Activated CD8-positive, alpha-beta memory T cell treated with anti-CD3 and anti-CD28 coated beads for 4 hours (primary cell): ENCODE data around the gene VEPH1.

Source experiments
- DNase-seq, 2 donors: peaks; one replicate each; pipeline ENCODE4 v3.0.0-alpha.2; 2020; ENCODE audit warnings: low read depth in 2 of 2

VEPH1 gene

GRCh38 chr3:157477441-157477840 lies 25.8 kb downstream of the VEPH1 start:
- no peak for DNase-seq

GRCh38 chr3:157475921-157476414 lies 27.2 kb downstream of the VEPH1 start:
- DNase-seq, result no peak

- no peak for DNase-seq
These were observed 30.6 kb downstream of the VEPH1 start for GRCh38 chr3:157472648-157473047.

- DNase-seq, result no peak
These were observed 32.2 kb downstream of the VEPH1 start for GRCh38 chr3:157471064-157471463.

- DNase-seq, result no peak
These were observed 33.5 kb downstream of the VEPH1 start for GRCh38 chr3:157469561-157470294.

- no peak for DNase-seq
These were observed 36.0 kb downstream of the VEPH1 start for GRCh38 chr3:157467200-157467599.

- no peak for DNase-seq
These were observed 37.5 kb downstream of the VEPH1 start for GRCh38 chr3:157465741-157466140.

GRCh38 chr3:157464321-157464720 lies 38.9 kb downstream of the VEPH1 start:
- no peak for DNase-seq

GRCh38 chr3:157463816-157464215 lies 39.4 kb downstream of the VEPH1 start:
- DNase-seq, result no peak

GRCh38 chr3:157460253-157460652 lies 43.0 kb downstream of the VEPH1 start:
- DNase-seq, result no peak

GRCh38 chr3:157459706-157460105 lies 43.5 kb downstream of the VEPH1 start:
- no peak for DNase-seq

GRCh38 chr3:157453824-157454223 lies 49.4 kb downstream of the VEPH1 start:
- no peak for DNase-seq

GRCh38 chr3:157452097-157452496 lies 51.1 kb downstream of the VEPH1 start:
- no peak for DNase-seq

- DNase-seq, result no peak
These were observed 56.1 kb downstream of the VEPH1 start for GRCh38 chr3:157447026-157447694.

GRCh38 chr3:157445857-157446256 lies 57.4 kb downstream of the VEPH1 start:
- no peak for DNase-seq

GRCh38 chr3:157444797-157445184 lies 58.4 kb downstream of the VEPH1 start:
- no peak for DNase-seq

- DNase-seq, result no peak
These were observed 59.1 kb downstream of the VEPH1 start for GRCh38 chr3:157443905-157444796.

- DNase-seq, result no peak
These were observed 60.5 kb downstream of the VEPH1 start for GRCh38 chr3:157442729-157443128.

GRCh38 chr3:157441102-157441624 lies 62.1 kb downstream of the VEPH1 start:
- DNase-seq, result no peak

GRCh38 chr3:157438194-157438730 lies 65.0 kb downstream of the VEPH1 start:
- DNase-seq, result no peak

GRCh38 chr3:157436583-157437291 lies 66.5 kb downstream of the VEPH1 start, which contains the start of gene PTX3:
Gene PTX3 (plus strand): TSS chr3:157436850. CDS start chr3:157436934, 84 bp downstream.
- no peak for DNase-seq
